Stimulated activated CD8-positive, alpha-beta memory T cell treated with anti-CD3 and anti-CD28 coated beads, Interleukin-12 subunit alpha, Interleukin-12 subunit beta, amount 100 ng/mL, for 4 hours (primary cell): Measurements from ENCODE around the gene HAO2.
"Not testable (repeated sequence)": the region's sequence is repeated elsewhere in the genome, so short reads cannot be mapped to it uniquely, and the experiment has no call there.

Experiments
- DNase-seq: peaks from one replicate; pipeline ENCODE4 v3.0.0-alpha.2; 2020; ENCODE audit warnings: low read depth

The HAO2 gene

GRCh38 chr1:119368554-119368953 lies at the start of gene HAO2:
HAO2 (plus strand) TSS chr1:119368785; CDS start chr1:119381086, 12,301 bp downstream.
- no peak for DNase-seq

- no peak for DNase-seq
Measured at GRCh38 chr1:119320100-119320499, 48.5 kb upstream of the HAO2 start.

GRCh38 chr1:119321666-119322419 lies 46.7 kb upstream of the HAO2 start:
- DNase-seq, result no peak

GRCh38 chr1:119323216-119323982 lies 45.2 kb upstream of the HAO2 start:
- no peak for DNase-seq

GRCh38 chr1:119324198-119324597 lies 44.4 kb upstream of the HAO2 start:
- DNase-seq, result no peak

- no peak for DNase-seq
Measured at GRCh38 chr1:119326251-119326650, 42.3 kb upstream of the HAO2 start.

- no peak for DNase-seq
Measured at GRCh38 chr1:119327094-119327449, 41.5 kb upstream of the HAO2 start.

GRCh38 chr1:119327450-119328155 lies 41.0 kb upstream of the HAO2 start:
- peak; percentile 1 for DNase-seq

GRCh38 chr1:119329541-119330461 lies 38.8 kb upstream of the HAO2 start:
- DNase-seq, result no peak

GRCh38 chr1:119330466-119331189 lies 38.0 kb upstream of the HAO2 start:
- no peak for DNase-seq

- DNase-seq, result no peak
Measured at GRCh38 chr1:119331190-119331515, 37.4 kb upstream of the HAO2 start.

- no peak for DNase-seq
Measured at GRCh38 chr1:119331915-119332314, 36.7 kb upstream of the HAO2 start.

GRCh38 chr1:119332622-119333021 lies 36.0 kb upstream of the HAO2 start:
- DNase-seq, result no peak

- DNase-seq, result no peak
Measured at GRCh38 chr1:119333163-119333896, 35.3 kb upstream of the HAO2 start.

- DNase-seq, result not testable (repeated sequence)
Measured at GRCh38 chr1:119333897-119334250, 34.7 kb upstream of the HAO2 start.

- DNase-seq, result no peak
Measured at GRCh38 chr1:119336848-119337247, 31.7 kb upstream of the HAO2 start.

- DNase-seq, result no peak
Measured at GRCh38 chr1:119338004-119338403, 30.6 kb upstream of the HAO2 start.

GRCh38 chr1:119338757-119339156 lies 29.8 kb upstream of the HAO2 start:
- DNase-seq, result no peak

- no peak for DNase-seq
Measured at GRCh38 chr1:119340861-119341261, 27.7 kb upstream of the HAO2 start.

GRCh38 chr1:119341372-119341947 lies 27.1 kb upstream of the HAO2 start:
- DNase-seq, result no peak
